A549 (cell line): ENCODE results near the gene CELF4.

ENCODE experiments used
- HOXB13 ChIP-seq: fragments of 250-450 bp; sonication (Bioruptor Pico); IDR thresholded peaks from 2 replicates; pipeline ENCODE4 v1.5.0; 2020; ENCODE audit warnings: low read depth, mild to moderate bottlenecking, moderate library complexity
- NFE2L2 ChIP-seq: fragments of 150-350 bp; conservative IDR thresholded peaks from 2 replicates; pipeline ENCODE4 v1.6.1; 2014; ENCODE audit warnings: low read length
- NR3C1 ChIP-seq: fragments of >200 bp; sonication (Bioruptor Twin); formaldehyde crosslinking; IDR thresholded peaks from 3 replicates; pipeline ENCODE4 v1.6.1; 2017
- POLR2A ChIP-seq: IDR thresholded peaks from 2 replicates; pipeline ENCODE4 v1.6.1; 2012; ENCODE audit warnings: mild to moderate bottlenecking, low read length
- ZFP36 ChIP-seq: fragments of 450-650 bp; IDR thresholded peaks from 2 replicates; pipeline ENCODE4 v1.6.1; 2014; ENCODE audit warnings: borderline replicate concordance; ENCODE audit not compliant: partially characterized antibody
- TF ChIP-seq, protein P1 (sequence below): fragments of >200 bp; sonication (Bioruptor Twin); formaldehyde crosslinking; IDR thresholded peaks from 3 replicates; pipeline ENCODE4 v1.5.1; 2016
- TF ChIP-seq, protein P2 (sequence below): fragments of 150-350 bp; IDR thresholded peaks from 2 replicates; pipeline ENCODE4 v1.6.1; 2014; ENCODE audit warnings: low read depth, mild to moderate bottlenecking, low read length

DNA sequence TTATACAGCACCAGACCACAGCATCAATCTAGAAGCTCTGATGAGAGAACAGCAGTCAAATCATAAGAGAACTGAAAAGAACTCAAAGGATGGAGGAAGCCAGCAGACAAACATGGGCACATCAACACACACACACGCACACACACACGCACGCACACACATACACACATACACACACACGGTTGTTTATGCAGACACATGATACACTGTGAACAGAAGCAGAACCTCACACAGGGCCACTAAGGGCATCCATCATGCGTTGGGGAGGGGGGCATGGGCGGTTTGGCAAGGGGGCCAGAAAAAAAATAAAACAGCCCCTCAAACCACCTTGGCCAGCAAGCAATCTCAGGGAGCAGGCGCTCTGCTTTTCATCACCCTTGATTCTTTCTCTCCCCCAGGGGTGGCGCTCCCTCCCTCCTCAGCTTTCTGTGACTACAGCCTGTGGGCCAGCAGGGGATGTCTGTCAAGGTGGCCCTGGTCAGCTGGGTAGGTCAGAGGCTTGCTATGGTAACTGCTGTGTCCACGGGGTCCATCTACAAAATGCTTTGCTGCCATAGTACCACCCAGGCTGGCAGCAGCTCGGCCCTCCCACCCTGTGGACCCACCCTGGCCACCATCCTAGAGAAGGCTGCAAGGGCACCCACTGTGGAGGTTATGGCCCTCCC, 318.0 kb downstream of the CELF4 start:
- TF ChIP-seq, protein P1, sequence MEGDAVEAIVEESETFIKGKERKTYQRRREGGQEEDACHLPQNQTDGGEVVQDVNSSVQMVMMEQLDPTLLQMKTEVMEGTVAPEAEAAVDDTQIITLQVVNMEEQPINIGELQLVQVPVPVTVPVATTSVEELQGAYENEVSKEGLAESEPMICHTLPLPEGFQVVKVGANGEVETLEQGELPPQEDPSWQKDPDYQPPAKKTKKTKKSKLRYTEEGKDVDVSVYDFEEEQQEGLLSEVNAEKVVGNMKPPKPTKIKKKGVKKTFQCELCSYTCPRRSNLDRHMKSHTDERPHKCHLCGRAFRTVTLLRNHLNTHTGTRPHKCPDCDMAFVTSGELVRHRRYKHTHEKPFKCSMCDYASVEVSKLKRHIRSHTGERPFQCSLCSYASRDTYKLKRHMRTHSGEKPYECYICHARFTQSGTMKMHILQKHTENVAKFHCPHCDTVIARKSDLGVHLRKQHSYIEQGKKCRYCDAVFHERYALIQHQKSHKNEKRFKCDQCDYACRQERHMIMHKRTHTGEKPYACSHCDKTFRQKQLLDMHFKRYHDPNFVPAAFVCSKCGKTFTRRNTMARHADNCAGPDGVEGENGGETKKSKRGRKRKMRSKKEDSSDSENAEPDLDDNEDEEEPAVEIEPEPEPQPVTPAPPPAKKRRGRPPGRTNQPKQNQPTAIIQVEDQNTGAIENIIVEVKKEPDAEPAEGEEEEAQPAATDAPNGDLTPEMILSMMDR, result no peak
- no peak for TF ChIP-seq ZFP36
- TF ChIP-seq POLR2A, result no peak
- no peak for TF ChIP-seq NFE2L2
- no peak for TF ChIP-seq NR3C1
- no peak for TF ChIP-seq HOXB13 (CRISPR knock-in tag)
- TF ChIP-seq, protein P2, sequence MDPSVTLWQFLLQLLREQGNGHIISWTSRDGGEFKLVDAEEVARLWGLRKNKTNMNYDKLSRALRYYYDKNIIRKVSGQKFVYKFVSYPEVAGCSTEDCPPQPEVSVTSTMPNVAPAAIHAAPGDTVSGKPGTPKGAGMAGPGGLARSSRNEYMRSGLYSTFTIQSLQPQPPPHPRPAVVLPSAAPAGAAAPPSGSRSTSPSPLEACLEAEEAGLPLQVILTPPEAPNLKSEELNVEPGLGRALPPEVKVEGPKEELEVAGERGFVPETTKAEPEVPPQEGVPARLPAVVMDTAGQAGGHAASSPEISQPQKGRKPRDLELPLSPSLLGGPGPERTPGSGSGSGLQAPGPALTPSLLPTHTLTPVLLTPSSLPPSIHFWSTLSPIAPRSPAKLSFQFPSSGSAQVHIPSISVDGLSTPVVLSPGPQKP, result no peak
